ENCODE results near the gene MPC1L.
"Not testable (repeated sequence)": the region's sequence is repeated elsewhere in the genome, so short reads cannot be mapped to it uniquely, and the experiment has no call there.

MPC1L gene

DNA sequence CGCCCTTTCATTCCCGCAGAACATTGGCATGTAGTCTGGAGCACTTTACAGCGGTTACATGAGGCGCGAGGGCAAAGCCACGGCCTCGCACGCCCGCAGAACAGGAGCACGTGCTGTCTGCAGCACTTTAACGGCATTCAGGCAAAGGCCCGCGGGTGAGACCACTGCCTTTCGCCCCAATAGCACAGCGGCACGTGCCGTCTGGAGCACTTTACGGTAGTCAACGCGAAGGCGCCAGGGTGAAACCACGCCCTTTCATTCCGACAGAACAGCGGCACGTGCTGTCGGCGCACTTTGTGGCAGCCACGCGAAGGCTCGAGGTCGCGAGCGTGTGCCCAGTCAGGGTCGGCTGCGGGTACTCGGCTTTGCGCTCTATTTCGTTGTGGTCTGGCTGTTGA is at the start of gene MPC1L:
TSS of gene MPC1L (plus strand) at position 290 of the 398 bp plus-strand sequence. CDS start 138 bp downstream, outside the sequence.
- no peak for FAIRE-seq

DNA sequence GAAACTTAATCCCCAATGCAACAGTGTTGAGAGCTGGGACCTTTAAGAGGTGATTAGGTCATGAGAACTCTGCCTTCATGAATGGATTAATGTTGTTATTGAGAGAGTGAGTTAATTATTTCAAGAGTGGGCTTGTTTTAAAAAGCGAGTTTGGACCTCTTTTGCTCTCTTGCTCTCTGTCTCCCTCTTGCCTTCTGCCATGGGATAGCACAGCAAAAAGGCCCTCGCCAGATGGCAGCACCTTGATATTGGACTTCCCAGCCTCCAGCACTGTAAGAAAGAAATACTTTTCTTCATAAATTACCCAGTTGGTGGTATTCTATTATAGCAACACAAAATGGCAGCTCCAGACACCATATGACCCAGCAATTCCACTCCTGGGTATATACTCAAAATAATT is 49.5 kb upstream of the MPC1L start:
- no peak for FAIRE-seq

GRCh38 chrX:40575411-40575810 is 47.8 kb upstream of the MPC1L start:
- FAIRE-seq, result not testable (repeated sequence)

GRCh38 chrX:40576291-40576690 is 46.9 kb upstream of the MPC1L start:
- FAIRE-seq, result no peak

- FAIRE-seq, result no peak
Observed at GRCh38 chrX:40578039-40578695, 45.1 kb upstream of the MPC1L start.

DNA sequence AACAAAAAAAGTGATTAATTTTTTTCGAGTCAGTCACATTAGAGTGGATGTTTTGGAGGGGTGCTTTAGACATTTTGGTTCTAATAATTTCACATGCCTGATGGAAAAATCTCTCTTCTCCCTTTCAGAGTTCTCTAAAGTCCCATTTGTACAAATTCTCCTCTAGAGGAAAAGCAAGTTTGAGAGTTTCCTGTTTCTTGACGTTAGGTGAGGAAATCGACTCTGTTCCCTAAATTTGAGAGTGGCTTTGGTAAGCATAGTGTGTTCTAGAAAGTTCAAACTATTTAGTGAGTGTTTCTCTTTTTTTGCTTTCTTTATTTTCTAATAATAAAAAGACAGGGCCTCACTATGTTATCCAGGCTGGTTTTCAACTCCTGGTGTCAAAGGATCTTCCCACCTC is 44.1 kb upstream of the MPC1L start:
- FAIRE-seq, result no peak

DNA sequence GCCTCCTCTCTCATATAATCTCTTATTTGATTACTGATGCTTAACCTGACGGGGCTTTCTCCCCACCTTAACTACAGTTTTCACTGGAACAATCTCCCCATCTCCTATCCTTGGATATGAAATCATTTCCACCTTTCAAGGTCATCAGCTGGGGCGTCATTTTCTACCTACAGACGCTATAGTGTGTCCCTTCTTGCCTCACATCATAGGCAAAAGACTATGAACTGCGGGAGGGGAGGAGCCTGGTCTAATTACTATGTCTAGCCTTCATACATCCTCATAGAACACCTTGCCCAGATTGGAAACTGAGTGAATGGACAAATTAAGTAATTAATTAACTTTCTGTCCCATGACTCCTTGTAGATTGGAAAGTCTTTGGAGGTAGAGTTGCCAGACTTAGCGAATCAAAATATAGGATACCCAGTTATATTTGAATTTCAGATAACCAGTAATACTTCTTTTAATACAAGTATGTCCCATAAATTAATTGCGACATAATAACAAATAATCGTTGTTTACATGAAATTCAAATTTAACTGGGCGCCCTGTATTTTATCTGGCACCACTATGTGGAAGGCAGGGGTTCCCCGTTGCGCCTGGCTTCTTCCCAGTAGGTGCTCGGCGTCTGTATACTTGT is 43.2 kb upstream of the MPC1L start:
- FAIRE-seq, result no peak

DNA sequence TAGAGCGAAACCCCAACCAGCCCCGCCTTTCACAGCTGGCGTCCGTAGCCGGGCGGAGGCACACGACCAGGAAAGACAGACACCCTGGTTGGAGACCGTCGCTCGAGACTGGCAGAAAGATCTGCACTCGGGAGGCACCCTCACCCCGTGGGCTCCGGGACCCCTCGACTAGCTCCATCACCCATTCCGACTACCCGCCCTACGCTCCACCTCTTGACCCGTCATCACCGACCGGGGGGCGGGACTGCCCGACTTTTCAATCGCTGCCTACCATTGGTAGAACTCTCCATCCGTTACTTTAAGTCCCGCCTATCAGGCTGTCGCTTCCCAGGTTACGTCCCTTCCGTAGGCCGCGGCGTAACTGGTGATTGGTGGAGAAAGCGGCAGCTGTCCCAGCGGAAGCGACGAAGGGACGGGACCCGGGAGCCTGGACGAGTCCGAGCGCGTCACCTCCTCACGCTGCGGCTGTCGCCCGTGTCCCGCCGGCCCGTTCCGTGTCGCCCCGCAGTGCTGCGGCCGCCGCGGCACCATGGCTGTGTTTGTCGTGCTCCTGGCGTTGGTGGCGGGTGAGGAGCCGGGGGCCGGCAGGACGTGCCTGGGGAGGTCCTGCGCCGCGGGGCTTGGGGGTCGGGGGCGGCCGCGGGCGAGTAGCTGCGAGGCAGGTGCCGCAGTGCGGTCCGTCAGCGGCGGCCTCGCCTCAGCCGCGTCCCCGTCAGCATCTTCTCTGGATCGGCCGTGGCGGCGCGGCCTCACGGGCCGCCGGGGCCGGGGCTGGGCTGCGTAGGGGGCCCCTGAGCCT is 42.5 kb upstream of the MPC1L start, which contains the start of gene ATP6AP2:
TSS of gene ATP6AP2 (plus strand) at position 434 of the 799 bp plus-strand sequence. CDS start at position 530, 96 bp downstream.
- FAIRE-seq, result no peak

DNA sequence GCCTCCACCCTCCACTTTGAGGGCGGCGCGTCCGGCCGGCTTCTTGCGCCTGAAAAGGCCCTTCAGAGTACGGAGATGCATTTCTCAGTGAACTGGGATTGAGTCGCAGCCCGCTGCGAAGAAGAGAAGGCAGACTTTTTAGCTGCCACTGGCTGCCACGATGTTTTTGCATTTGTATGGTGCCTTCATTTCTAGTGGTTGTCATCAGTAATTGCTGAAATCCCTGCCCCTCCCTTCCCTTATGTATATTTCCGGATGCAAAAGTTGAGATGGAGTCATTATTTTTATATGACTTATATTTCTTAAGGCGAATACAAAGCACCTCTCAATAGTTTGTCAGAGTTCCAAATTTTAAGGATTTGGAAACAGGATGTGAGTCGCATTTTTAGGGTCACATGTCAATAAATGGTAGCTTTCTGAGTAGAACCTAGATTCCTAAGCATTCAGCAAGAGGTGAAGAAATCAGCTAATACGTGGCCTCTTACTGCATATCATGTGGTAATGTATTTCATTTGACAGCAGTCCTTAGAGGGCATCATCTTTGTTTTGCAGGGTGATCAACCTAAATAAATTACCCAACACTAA is 41.8 kb upstream of the MPC1L start:
- FAIRE-seq, result no peak

- FAIRE-seq, result not testable (repeated sequence)
Observed at GRCh38 chrX:40582178-40582577, 41.0 kb upstream of the MPC1L start.

GRCh38 chrX:40582811-40583210 is 40.4 kb upstream of the MPC1L start:
- no peak for FAIRE-seq

DNA sequence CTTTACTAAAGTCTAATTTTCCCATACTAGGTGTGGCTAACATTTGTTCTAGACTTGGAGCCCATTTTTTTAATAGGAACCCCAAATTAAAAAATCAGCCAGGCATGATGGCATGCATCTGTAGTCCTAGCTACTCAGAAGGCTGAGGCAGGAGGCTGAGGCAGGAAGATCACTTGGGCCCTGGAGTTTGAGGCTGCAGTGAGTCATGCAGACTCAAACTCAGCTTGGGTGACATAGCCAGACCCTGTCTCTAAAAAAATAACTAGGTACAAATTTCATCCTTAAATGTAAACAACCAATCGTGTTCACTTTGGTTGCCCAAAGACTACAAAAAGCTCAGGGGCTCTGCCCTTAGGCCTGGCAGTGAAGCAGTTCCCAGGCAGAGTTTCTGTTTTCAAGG is 35.6 kb upstream of the MPC1L start:
- FAIRE-seq, result not testable (repeated sequence)

DNA sequence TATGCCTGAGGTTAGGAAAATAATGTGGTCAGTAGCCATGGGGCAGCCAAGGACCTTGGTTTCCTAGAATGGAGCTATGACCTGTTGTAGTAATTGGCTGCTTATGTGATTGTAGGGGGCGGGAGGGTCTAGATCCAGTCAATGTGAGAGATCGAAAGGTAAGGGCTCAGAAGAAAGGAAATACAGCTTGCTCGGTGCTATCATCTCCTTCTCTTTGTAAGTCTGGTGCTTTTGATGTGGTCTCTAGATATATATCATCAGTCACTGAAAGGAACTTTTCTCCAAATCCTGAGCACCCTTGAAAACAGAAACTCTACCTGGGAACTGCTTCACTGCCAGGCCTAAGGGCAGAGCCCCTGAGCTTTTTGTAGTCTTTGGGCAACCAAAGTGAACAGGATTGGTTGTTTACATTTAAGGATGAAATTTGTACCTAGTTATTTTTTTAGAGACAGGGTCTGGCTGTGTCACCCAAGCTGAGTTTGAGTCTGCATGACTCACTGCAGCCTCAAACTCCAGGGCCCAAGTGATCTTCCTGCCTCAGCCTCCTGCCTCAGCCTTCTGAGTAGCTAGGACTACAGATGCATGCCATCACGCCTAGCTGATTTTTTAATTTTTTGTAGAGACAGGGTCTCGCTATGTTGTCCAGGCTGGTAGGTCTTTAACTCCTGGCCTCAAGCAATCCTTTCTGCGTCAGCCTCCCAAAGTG is 33.5 kb upstream of the MPC1L start:
- not testable (repeated sequence) for FAIRE-seq

DNA sequence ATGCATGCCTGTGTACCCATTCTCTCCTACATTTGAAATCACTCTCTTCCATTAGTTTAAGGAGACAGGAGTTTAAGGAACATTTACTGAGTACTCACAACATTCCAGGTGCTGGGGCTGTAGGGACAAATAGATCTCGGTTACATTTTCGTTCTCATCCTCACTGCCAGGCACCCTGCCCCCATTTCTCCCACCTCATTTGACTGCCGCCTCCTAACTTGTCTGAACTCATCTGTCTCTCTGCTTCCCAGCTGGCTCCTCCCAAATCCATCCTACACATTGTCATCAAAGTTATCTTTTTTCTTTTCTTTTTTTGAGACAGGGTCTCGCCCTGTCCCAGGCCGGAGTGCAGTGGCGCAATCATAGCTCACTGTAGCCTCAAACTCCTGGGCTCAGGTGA is 19.8 kb upstream of the MPC1L start:
- FAIRE-seq, result no peak

DNA sequence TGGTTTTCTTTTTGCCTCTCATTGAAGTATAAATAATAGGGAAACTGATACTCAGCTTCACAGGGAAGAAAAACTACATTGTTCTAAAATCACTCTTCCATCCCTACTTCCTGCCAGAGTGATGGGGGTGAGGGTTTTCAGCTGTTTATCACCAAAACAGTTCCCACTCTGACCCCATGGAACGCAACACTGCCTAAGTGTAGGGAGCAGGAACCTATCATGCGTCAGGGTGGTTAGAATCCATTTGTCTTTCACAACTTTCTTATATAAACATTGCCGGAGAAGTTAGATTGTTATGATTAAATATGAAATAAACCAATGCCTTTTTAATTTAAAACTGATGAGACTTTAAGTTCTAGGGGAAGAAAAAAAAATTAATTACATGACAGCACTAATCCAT is 15.8 kb upstream of the MPC1L start:
- no peak for FAIRE-seq

- no peak for FAIRE-seq
Observed at GRCh38 chrX:40612511-40612910, 10.7 kb upstream of the MPC1L start.

DNA sequence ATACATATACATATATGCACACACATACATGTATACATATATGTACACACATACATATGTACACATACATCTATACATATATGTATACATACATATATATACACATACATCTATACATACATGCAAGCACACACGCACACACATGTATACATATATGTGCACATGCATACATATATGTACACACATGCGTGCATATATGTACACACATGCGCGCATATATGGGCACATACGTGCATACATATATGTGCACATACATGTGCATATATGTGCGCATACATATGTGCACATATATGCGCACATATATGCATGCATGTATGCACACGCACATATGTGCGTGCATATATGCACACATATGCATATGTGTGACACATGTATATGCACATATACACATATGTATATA is 7.3 kb upstream of the MPC1L start:
- no peak for FAIRE-seq

DNA sequence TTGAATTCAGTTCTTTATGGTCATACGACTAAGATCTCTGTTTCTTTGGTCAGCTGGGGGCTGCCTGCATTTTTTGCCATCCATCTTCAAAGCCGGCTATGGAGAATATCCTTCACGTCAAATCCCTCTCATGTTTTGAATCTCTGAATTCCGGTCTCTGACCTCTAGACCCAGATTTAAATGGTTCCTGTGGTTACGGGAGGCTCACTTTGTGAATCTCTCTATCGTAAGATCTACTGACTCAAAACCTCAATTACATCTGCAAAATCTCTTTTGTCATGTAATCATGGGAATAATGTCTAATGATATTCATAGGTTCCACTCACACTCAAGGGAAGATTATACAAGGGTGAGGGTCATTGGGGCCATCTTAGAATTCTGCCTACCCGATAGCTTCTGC is 5.7 kb upstream of the MPC1L start:
- no peak for FAIRE-seq

DNA sequence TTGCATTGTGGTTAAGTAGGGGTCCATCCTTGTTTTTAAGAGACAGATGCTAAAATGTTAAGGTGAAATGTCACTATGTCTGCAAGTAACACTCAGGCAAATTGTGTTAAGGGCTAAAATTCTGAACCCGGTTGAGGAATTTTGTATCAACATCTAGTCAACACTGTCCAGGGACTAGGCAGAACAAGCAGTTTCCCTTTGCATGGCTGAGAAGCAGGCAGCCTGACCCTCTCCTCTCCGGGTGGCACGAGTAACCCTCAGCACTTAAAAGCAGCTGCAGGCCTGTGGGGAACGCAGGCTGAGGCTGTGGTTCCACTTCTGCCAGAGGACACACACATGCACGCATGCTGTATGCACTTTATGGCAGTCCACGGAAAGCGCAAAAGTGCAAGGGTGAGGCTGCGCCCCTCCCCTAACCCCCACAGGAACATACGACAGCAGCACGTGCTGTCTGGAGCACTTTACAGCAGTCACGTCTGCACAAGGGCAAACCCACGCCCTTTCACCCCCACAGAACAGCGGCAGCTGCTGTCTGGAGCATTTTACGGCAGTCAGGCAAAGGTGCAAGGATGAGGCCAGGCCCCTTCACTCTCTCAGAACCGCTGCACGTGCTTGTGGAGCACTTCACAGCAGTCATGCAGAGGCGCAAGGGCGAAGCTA is 619 bp upstream of the MPC1L start:
- FAIRE-seq, result no peak

DNA sequence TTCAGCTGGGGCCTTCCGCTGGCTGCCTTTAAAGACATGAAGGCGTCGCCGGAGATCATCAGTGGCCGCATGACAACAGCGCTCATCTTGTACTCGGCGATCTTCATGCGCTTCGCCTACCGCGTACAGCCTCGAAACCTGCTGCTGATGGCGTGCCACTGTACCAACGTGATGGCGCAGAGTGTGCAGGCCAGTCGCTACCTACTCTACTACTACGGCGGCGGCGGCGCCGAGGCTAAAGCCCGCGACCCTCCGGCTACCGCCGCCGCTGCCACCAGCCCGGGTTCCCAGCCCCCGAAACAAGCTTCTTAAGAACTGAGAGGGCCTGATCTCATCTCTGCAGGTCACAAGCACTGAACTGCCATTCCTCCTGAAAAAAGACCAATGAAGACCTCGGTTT is 437 bp downstream of the MPC1L start:
- FAIRE-seq, result no peak

DNA sequence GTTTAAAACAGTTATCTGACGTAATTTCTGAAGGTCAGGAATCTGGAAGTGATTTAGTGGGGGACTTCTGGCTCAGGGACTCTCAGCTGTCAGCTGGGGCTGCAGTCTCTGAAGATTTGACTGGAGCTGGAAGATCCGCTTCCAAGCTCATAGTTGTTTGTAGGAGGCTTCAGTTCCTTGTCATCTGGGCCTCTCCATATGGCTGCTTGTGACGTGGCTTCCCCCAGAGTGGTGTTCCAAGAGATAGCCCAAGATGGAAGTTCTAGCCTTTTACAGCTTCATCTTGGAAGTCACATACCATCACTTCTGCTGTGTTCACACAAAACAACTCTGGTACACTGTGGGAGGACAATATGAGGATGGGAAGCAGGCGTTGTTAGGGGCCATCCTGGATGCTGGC is 2.1 kb downstream of the MPC1L start:
- no peak for FAIRE-seq

DNA sequence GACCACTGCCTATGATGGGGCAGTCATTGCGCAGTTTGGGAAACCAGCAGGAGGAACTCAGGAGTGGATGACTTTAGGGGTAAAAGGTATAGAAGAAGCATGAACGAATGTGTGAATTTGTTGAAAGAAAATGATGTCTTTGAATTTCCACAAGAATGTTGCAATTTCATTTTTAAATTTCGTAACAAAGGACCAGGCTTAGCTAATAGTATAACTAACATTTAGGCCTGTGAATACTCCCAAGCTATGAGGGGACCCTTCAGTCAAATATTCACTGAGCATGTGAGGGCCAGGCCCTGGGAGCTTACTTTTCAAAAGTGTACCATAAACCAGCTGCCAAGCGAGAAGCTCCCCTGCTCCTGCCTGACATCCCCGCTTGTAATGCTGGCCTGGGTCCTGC is 5.3 kb downstream of the MPC1L start:
- no peak for FAIRE-seq

Data from colon (tissue), 2 donors.